ENCODE measurements around the gene PIM1.

DNA sequence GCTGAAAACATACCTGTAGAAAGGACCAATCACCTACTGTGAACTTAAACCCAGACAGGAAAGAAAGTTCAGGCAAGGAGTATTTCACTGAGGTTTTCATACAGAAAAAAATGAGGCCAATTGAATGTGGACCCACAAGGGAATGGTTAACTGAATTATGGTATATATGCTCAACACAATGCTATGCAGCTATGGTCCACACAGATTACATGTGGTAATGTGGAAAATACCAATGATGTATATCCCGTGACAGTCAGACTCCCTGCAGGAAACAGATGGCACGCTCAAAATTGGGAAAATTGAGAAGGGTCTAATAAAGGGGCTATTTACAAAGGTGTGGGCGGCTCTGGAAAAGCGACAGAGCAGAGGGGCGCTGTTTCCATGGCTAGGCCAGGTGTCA is 47.1 kb upstream of the PIM1 start:
- TF ChIP-seq, protein P1, sequence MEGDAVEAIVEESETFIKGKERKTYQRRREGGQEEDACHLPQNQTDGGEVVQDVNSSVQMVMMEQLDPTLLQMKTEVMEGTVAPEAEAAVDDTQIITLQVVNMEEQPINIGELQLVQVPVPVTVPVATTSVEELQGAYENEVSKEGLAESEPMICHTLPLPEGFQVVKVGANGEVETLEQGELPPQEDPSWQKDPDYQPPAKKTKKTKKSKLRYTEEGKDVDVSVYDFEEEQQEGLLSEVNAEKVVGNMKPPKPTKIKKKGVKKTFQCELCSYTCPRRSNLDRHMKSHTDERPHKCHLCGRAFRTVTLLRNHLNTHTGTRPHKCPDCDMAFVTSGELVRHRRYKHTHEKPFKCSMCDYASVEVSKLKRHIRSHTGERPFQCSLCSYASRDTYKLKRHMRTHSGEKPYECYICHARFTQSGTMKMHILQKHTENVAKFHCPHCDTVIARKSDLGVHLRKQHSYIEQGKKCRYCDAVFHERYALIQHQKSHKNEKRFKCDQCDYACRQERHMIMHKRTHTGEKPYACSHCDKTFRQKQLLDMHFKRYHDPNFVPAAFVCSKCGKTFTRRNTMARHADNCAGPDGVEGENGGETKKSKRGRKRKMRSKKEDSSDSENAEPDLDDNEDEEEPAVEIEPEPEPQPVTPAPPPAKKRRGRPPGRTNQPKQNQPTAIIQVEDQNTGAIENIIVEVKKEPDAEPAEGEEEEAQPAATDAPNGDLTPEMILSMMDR (IDR thresholded peaks at IDR 0.05; ENCODE audit: low read length): no peak
- TF ChIP-seq EZH2phosphoT487 (IDR thresholded peaks at IDR 0.05; ENCODE audit: low read length): no peak
- TF ChIP-seq EZH2 (optimal IDR thresholded peaks at IDR 0.05; ENCODE audit: low read depth, low read length): no peak

All from MM.1S (cell line).